Activated naive CD4-positive, alpha-beta T cell treated with anti-CD3 and anti-CD28 coated beads, Interleukin-2, amount 50 U/mL, for 24 hours (primary cell): ENCODE data around the gene MXD1.

Experiments
- H3K27ac Mint-ChIP-seq: one replicate; pipeline ENCODE4 v1.8.0; 2021; ENCODE audit warnings: mild to moderate bottlenecking, mixed read lengths
- H3K27me3 Mint-ChIP-seq: one replicate; pipeline ENCODE4 v1.8.0; 2021; ENCODE audit warnings: mixed read lengths
- H3K36me3 Mint-ChIP-seq: one replicate; pipeline ENCODE4 v1.8.0; 2021; ENCODE audit warnings: mixed read lengths
- H3K4me1 Mint-ChIP-seq: one replicate; pipeline ENCODE4 v1.8.0; 2021; ENCODE audit warnings: mixed read lengths
- H3K4me3 Mint-ChIP-seq: one replicate; pipeline ENCODE4 v1.8.0; 2021; ENCODE audit warnings: mild to moderate bottlenecking, mixed read lengths
- H3K9me3 Mint-ChIP-seq: one replicate; pipeline ENCODE4 v1.8.0; 2021; ENCODE audit warnings: mixed read lengths

Gene MXD1

DNA sequence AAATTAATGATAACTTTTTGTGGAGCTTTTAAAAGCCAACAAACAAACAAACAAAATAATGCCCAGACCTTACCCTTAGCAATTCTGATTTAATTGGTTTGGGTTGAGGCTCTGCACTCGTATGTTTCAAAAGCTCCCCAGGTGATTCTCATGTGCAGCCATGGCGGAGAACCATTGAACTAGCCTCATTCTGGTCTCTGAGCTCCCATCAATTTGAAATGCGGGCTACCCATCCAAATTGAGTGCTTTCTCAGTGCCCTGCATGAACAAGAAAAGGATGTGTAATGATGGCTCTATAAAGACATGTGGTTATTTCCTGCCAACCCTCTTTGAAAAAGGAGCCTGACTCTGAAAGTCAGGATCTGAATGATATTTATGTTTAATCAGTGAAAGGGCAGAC is 8.2 kb downstream of the MXD1 start:
- Mint-ChIP-seq H3K4me1 (peaks cover 44% of the 10 kb centered on the region), H3K9me3 (no peaks in the 10 kb centered on the region), H3K27ac (no peak overlapping the region), H3K27me3 (no peaks in the 10 kb centered on the region), H3K36me3 (peaks cover 14% of the 10 kb centered on the region), H3K4me3 (no peak overlapping the region)

- Mint-ChIP-seq H3K27ac (no peak overlapping the region), H3K27me3 (no peaks in the 10 kb centered on the region), H3K36me3 (peaks cover 15% of the 10 kb centered on the region), H3K4me1 (peaks cover 59% of the 10 kb centered on the region), H3K4me3 (no peak overlapping the region), H3K9me3 (no peaks in the 10 kb centered on the region)
Measured at GRCh38 chr2:69926849-69927515, 12.1 kb downstream of the MXD1 start.

- H3K4me3 Mint-ChIP-seq = no peak overlapping the region
- H3K27me3 Mint-ChIP-seq = no peaks in the 10 kb centered on the region
- H3K36me3 Mint-ChIP-seq = peaks cover 17% of the 10 kb centered on the region
- H3K9me3 Mint-ChIP-seq = no peaks in the 10 kb centered on the region
- peak overlapping the region; percentile 53 for H3K27ac Mint-ChIP-seq
- peaks cover 51% of the 10 kb centered on the region for H3K4me1 Mint-ChIP-seq
Measured at GRCh38 chr2:69931832-69932595, 17.1 kb downstream of the MXD1 start.

DNA sequence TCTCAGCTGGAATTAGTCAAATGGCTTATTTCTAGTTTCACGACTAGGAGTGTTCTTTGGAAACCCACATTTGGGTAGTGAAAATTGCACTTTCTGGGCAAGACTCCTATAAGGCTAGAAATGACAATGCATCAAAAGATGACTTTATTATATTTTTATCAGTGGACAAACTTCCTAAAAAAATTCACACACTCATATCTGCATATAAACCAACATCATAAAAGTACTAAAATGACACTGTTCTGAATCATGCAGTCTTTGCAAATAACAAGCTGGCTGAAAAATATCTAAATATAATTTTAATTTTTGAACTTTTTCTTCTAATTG is 17.6 kb downstream of the MXD1 start:
- no peak overlapping the region for H3K4me3 Mint-ChIP-seq
- no peak overlapping the region for H3K27ac Mint-ChIP-seq
- peaks cover 47% of the 10 kb centered on the region for H3K4me1 Mint-ChIP-seq
- peaks cover 15% of the 10 kb centered on the region for H3K36me3 Mint-ChIP-seq
- no peaks in the 10 kb centered on the region for H3K27me3 Mint-ChIP-seq
- H3K9me3 Mint-ChIP-seq = no peaks in the 10 kb centered on the region

GRCh38 chr2:69933254-69933828 is 18.4 kb downstream of the MXD1 start:
- Mint-ChIP-seq H3K27ac (peak overlapping the region; percentile 38), H3K4me3 (no peak overlapping the region), H3K27me3 (no peaks in the 10 kb centered on the region), H3K9me3 (no peaks in the 10 kb centered on the region), H3K36me3 (peaks cover 17% of the 10 kb centered on the region), H3K4me1 (peaks cover 43% of the 10 kb centered on the region)

GRCh38 chr2:69933839-69934613 is 19.1 kb downstream of the MXD1 start:
- no peaks in the 10 kb centered on the region for H3K27me3 Mint-ChIP-seq
- no peak overlapping the region for H3K4me3 Mint-ChIP-seq
- no peaks in the 10 kb centered on the region for H3K9me3 Mint-ChIP-seq
- peaks cover 42% of the 10 kb centered on the region for H3K4me1 Mint-ChIP-seq
- H3K27ac Mint-ChIP-seq = peak overlapping the region; percentile 21
- peaks cover 24% of the 10 kb centered on the region for H3K36me3 Mint-ChIP-seq

DNA sequence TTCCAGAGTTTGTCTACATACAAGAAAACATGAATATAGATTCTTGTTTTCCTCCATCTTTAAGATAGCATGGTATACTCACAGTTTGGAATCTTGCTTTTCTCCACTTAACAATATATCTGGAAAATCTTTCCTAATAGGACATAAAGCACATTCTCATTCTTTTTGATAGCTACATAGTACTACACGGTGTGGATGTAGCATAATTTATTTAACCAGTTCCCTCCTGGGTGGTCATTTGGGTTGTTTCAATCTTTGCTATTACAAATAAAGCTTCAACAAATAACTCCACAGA is 19.7 kb downstream of the MXD1 start:
- Mint-ChIP-seq H3K4me1 (peaks cover 40% of the 10 kb centered on the region), H3K36me3 (peaks cover 23% of the 10 kb centered on the region), H3K4me3 (no peak overlapping the region), H3K9me3 (no peaks in the 10 kb centered on the region), H3K27ac (peak overlapping the region; percentile 21), H3K27me3 (no peaks in the 10 kb centered on the region)

- H3K4me1 Mint-ChIP-seq = peaks cover 36% of the 10 kb centered on the region
- H3K9me3 Mint-ChIP-seq = no peaks in the 10 kb centered on the region
- H3K36me3 Mint-ChIP-seq = peaks cover 23% of the 10 kb centered on the region
- H3K27ac Mint-ChIP-seq = no peak overlapping the region
- no peaks in the 10 kb centered on the region for H3K27me3 Mint-ChIP-seq
- no peak overlapping the region for H3K4me3 Mint-ChIP-seq
Measured at GRCh38 chr2:69935011-69935410, 20.1 kb downstream of the MXD1 start.

DNA sequence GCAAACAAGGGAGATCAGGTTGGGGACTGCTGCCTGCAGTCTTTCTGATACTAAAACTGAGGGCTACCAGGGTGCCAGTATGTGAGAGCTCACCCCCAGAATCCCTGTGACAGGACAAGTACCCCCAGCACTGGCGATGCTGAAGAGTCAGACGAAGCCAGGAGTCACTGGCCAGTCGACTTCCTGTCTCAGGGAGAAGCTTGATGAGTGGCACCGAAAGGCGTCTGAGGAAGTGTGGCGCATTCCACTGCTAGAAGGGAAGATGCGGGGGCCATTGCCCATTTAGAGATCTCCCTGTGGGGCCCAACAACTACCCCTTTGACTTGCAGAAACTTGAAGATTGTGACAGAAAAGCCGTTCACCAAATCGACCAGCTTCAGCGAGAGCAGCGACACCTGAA is 22.0 kb downstream of the MXD1 start:
- H3K9me3 Mint-ChIP-seq = no peaks in the 10 kb centered on the region
- no peaks in the 10 kb centered on the region for H3K27me3 Mint-ChIP-seq
- peak overlapping the region; percentile 51 for H3K27ac Mint-ChIP-seq
- H3K4me1 Mint-ChIP-seq = peaks cover 20% of the 10 kb centered on the region
- H3K4me3 Mint-ChIP-seq = no peak overlapping the region
- H3K36me3 Mint-ChIP-seq = peaks cover 20% of the 10 kb centered on the region

DNA sequence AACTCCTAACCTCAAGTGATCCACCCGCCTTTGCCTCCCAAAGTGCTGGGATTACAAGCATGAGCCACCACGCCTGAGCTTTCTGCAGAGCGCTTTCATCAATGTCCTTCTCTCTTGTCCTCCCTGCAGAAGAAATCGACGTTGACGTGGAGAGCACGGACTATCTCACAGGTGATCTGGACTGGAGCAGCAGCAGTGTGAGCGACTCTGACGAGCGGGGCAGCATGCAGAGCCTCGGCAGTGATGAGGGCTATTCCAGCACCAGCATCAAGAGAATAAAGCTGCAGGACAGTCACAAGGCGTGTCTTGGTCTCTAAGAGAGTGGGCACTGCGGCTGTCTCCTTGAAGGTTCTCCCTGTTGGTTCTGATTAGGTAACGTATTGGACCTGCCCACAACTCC is 23.1 kb downstream of the MXD1 start:
- peaks cover 13% of the 10 kb centered on the region for H3K4me1 Mint-ChIP-seq
- H3K9me3 Mint-ChIP-seq = no peaks in the 10 kb centered on the region
- H3K27me3 Mint-ChIP-seq = no peaks in the 10 kb centered on the region
- peaks cover 20% of the 10 kb centered on the region for H3K36me3 Mint-ChIP-seq
- H3K27ac Mint-ChIP-seq = no peak overlapping the region
- no peak overlapping the region for H3K4me3 Mint-ChIP-seq

- H3K9me3 Mint-ChIP-seq = no peaks in the 10 kb centered on the region
- H3K36me3 Mint-ChIP-seq = peaks cover 22% of the 10 kb centered on the region
- no peaks in the 10 kb centered on the region for H3K27me3 Mint-ChIP-seq
- peaks cover 8% of the 10 kb centered on the region for H3K4me1 Mint-ChIP-seq
- H3K27ac Mint-ChIP-seq = no peak overlapping the region
- H3K4me3 Mint-ChIP-seq = no peak overlapping the region
Measured at GRCh38 chr2:69939722-69940121, 24.8 kb downstream of the MXD1 start.

GRCh38 chr2:69940691-69941090 is 25.8 kb downstream of the MXD1 start:
- peaks cover 13% of the 10 kb centered on the region for H3K4me1 Mint-ChIP-seq

GRCh38 chr2:69943000-69943842 is 28.3 kb downstream of the MXD1 start:
- H3K36me3 Mint-ChIP-seq = peaks cover 13% of the 10 kb centered on the region

More at GRCh38 chr2:69940691-69941090, 25.8 kb downstream of the MXD1 start:
- H3K27me3 Mint-ChIP-seq = no peaks in the 10 kb centered on the region
- no peaks in the 10 kb centered on the region for H3K9me3 Mint-ChIP-seq
- H3K36me3 Mint-ChIP-seq = peaks cover 21% of the 10 kb centered on the region
- no peak overlapping the region for H3K4me3 Mint-ChIP-seq
- H3K27ac Mint-ChIP-seq = peak overlapping the region; percentile 24

GRCh38 chr2:69943843-69944525 is 29.1 kb downstream of the MXD1 start:
- Mint-ChIP-seq H3K27ac (no peak overlapping the region), H3K36me3 (peaks cover 5% of the 10 kb centered on the region), H3K4me1 (peaks cover 36% of the 10 kb centered on the region), H3K27me3 (no peaks in the 10 kb centered on the region), H3K9me3 (no peaks in the 10 kb centered on the region), H3K4me3 (no peak overlapping the region)

More at GRCh38 chr2:69943000-69943842, 28.3 kb downstream of the MXD1 start:
- peak overlapping the region; percentile 25 for H3K27ac Mint-ChIP-seq
- H3K9me3 Mint-ChIP-seq = no peaks in the 10 kb centered on the region
- no peak overlapping the region for H3K4me3 Mint-ChIP-seq
- no peaks in the 10 kb centered on the region for H3K27me3 Mint-ChIP-seq
- H3K4me1 Mint-ChIP-seq = peaks cover 34% of the 10 kb centered on the region

DNA sequence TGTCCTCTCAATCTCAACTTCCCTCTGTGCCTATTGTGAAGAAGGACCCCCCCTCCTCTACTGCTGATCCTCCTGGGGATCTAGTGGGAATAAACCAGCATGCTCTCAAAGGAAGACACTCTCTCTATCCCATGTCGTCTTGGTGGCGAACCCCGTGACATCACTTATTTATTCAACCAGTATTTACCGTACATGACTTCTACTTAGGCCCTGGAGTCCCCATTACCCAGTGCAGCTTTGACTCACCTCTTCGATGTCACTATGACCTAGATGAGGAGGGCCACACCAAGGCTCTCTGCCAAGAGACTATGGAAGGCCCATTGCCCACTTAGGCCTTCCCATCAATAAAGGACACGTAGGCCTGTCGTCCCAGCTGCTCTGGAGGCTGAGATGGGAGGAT is 29.8 kb downstream of the MXD1 start:
- Mint-ChIP-seq H3K9me3 (no peaks in the 10 kb centered on the region), H3K4me3 (no peak overlapping the region), H3K27me3 (no peaks in the 10 kb centered on the region), H3K36me3 (peaks cover 3% of the 10 kb centered on the region), H3K4me1 (peaks cover 37% of the 10 kb centered on the region), H3K27ac (peak overlapping the region; percentile 52)
